ENCODE measurements around the gene DLGAP1.

GRCh38 chr18:3757361-3757760 lies 697.7 kb downstream of the DLGAP1 start:
- TF ChIP-seq RAD21 (IDR thresholded peaks at IDR 0.05): no peak
- no peak for TF ChIP-seq MAX (IDR thresholded peaks at IDR 0.05)
- no peak for TF ChIP-seq NR2F2 (IDR thresholded peaks at IDR 0.05)
- no peak for TF ChIP-seq CTCF (IDR thresholded peaks at IDR 0.05; ENCODE audit: low read depth, low read length, missing input control)
- no peak for TF ChIP-seq GABPA (IDR thresholded peaks at IDR 0.05 in 1 of 2, conservative IDR thresholded peaks at IDR 0.05 in 1 of 2)

Measured in liver (tissue), 3 donors.